Myometrial cell (primary cell): ENCODE measurements around the gene AGER. TPM values are rescaled to one million over a fixed set of nuclear protein-coding genes. Genes with fewer than 3 reads are reported as not detected.

Experiments
- total RNA-seq: library from RNA; depleted of rRNA; stranded (reverse); fragments of >200 nt; gene quantifications from 2 replicates; pipeline ENCODE4 v1.2.3, GENCODE V29; 2015

Gene AGER
- 2.3 and 5.5 TPM in 2 replicates for total RNA-seq

GRCh38 chr6:32184084-32184640 is at the start of gene AGER:
AGER (minus strand) TSS chr6:32184253; CDS start chr6:32184222, 31 bp downstream.

GRCh38 chr6:32223258-32224235 is 39.5 kb upstream of the AGER start, which contains the start of gene NOTCH4:
NOTCH4 (minus strand) TSS chr6:32224067; CDS start chr6:32223928, 139 bp downstream.

GRCh38 chr6:32192608-32193039 is 8.6 kb upstream of the AGER start, which contains the start of gene GPSM3:
GPSM3 (minus strand) TSS chr6:32192643; CDS start chr6:32192513, 130 bp downstream.

GRCh38 chr6:32190054-32190851 is 6.2 kb upstream of the AGER start, which contains the start of gene PBX2:
PBX2 (minus strand) TSS chr6:32190202; CDS start chr6:32189915, 287 bp downstream.

GRCh38 chr6:32177788-32178546 is 6.1 kb downstream of the AGER start, which contains the start of gene RNF5:
RNF5 (plus strand) TSS chr6:32178405; CDS start chr6:32178512, 107 bp downstream.

GRCh38 chr6:32175711-32176475 is 8.2 kb downstream of the AGER start, which contains the start of gene AGPAT1:
AGPAT1 (minus strand) TSS chr6:32176084; CDS start chr6:32171496, 4,588 bp downstream.

GRCh38 chr6:32164295-32164694 is 19.8 kb downstream of the AGER start, which contains the start of gene EGFL8:
EGFL8 (plus strand) TSS chr6:32164595; CDS start chr6:32166166, 1,571 bp downstream.

GRCh38 chr6:32153564-32154513 is 30.2 kb downstream of the AGER start, which contains the start of gene PPT2:
PPT2 (plus strand) TSS chr6:32154141; CDS start chr6:32154595, 454 bp downstream.

GRCh38 chr6:32151863-32152768 is 31.9 kb downstream of the AGER start, which contains the start of gene PRRT1:
PRRT1 (minus strand) TSS chr6:32151939; CDS start chr6:32151827, 112 bp downstream.

Other genes with a start within 250 kb of the AGER start
- 0.86 and 1.6 TPM in 2 replicates for gene CFB, start 238.2 kb downstream of the AGER start, total RNA-seq
- 133 and 192 TPM in 2 replicates for gene NELFE, start 225.3 kb downstream of the AGER start, total RNA-seq
- gene SKIC2, start 225.1 kb downstream of the AGER start, total RNA-seq = 52.8 and 85.6 TPM in 2 replicates
- 12.7 and 16.1 TPM in 2 replicates for gene DXO, start 212.1 kb downstream of the AGER start, total RNA-seq
- 5.0 and 8.1 TPM in 2 replicates for gene C4A, start 202.2 kb downstream of the AGER start, total RNA-seq
- gene C4B, start 169.5 kb downstream of the AGER start, total RNA-seq = 3.7 and 6.6 TPM in 2 replicates
- 1.4 TPM in 1 of 2 replicates, not detected in the other for gene CYP21A2, start 145.8 kb downstream of the AGER start, total RNA-seq
- gene TNXB, start 74.9 kb downstream of the AGER start, total RNA-seq = 0.29 and 1.4 TPM in 2 replicates
- gene ATF6B, start 56.0 kb downstream of the AGER start, total RNA-seq = 20.4 and 21.3 TPM in 2 replicates
- gene FKBPL, start 54.0 kb downstream of the AGER start, total RNA-seq = 4.4 and 10.4 TPM in 2 replicates
- not detected in 2 replicates for gene PRRT1, start 32.3 kb downstream of the AGER start, total RNA-seq
- 13.5 and 21.3 TPM in 2 replicates for gene PPT2, start 30.1 kb downstream of the AGER start, total RNA-seq
- gene EGFL8, start 19.7 kb downstream of the AGER start, total RNA-seq = 1.2 TPM in 1 of 2 replicates, not detected in the other
- 67.0 and 69.8 TPM in 2 replicates for gene AGPAT1, start 8.2 kb downstream of the AGER start, total RNA-seq
- gene RNF5, start 5.8 kb downstream of the AGER start, total RNA-seq = 48.2 and 69.5 TPM in 2 replicates
- 34.3 and 34.9 TPM in 2 replicates for gene PBX2, start 5.9 kb upstream of the AGER start, total RNA-seq
- 6.6 and 9.9 TPM in 2 replicates for gene GPSM3, start 8.4 kb upstream of the AGER start, total RNA-seq
- gene NOTCH4, start 39.8 kb upstream of the AGER start, total RNA-seq = 0.58 and 1.4 TPM in 2 replicates
- not detected in 2 replicates for gene TSBP1, start 187.7 kb upstream of the AGER start, total RNA-seq
- gene BTNL2, start 222.9 kb upstream of the AGER start, total RNA-seq = not detected in 2 replicates